Adrenal gland (tissue), 12 donors: Measurements from ENCODE around the gene UNC79. TPM values are rescaled to one million over a fixed set of nuclear protein-coding genes. Genes with fewer than 3 reads are reported as not detected.

ENCODE experiments used
- DNase-seq, 7 donors: peaks; one replicate each; pipeline ENCODE4 v3.0.0-alpha.2; 2019 to 2020
- H3K27ac ChIP-seq, 5 donors: fragments of 200-600 bp; sonication (generic) in 4 of 5; 1 replicate in 3 of 5; 2 replicates in 2 of 5; pipeline versions ENCODE4 v1.5.1 to v1.8.0; 2016 to 2020; ENCODE audit warnings: mild to moderate bottlenecking in 1 of 5
- H3K27me3 ChIP-seq: fragments of 200-600 bp; 2 replicates; pipeline ENCODE4 v1.8.0; 2021
- H3K36me3 ChIP-seq, 2 donors: fragments of 200-600 bp; replicated peaks in 1 of 2; 1 replicate in 1 of 2; 2 replicates in 1 of 2; pipeline versions ENCODE4 v1.5.1 to v1.8.0; 2018 to 2022
- H3K4me1 ChIP-seq, 2 donors: fragments of 200-600 bp; replicated peaks in 1 of 2; 1 replicate in 1 of 2; 2 replicates in 1 of 2; pipeline versions ENCODE4 v1.5.1 to v1.8.0; 2018 to 2021
- H3K4me3 ChIP-seq, 4 donors: fragments of 200-600 bp; sonication (generic) in 3 of 4; one replicate each; pipeline ENCODE4 v1.5.1; 2016 to 2018
- H3K9me3 ChIP-seq, 3 donors: fragments of 200-600 bp; sonication (generic) in 1 of 3; replicated peaks in 1 of 3; 1 replicate in 2 of 3; 2 replicates in 1 of 3; pipeline versions ENCODE4 v1.5.1 to v1.8.0; 2016 to 2021
- POLR2A ChIP-seq, 2 donors: fragments of 450-650 bp; IDR thresholded peaks; one replicate each; pipeline ENCODE4 v1.6.1; 2017; ENCODE audit warnings: antibody characterized with exemption in 2 of 2, mild to moderate bottlenecking in 2 of 2, moderate library complexity in 1 of 2
- WGBS, 4 donors: extraction: QIAGEN DNeasy Blood & Tissue Kit in 2 of 4; methylation state at CpG; one replicate each; pipeline versions ENCODE4 v1.1.5 to v1.1.7; 2013 to 2017; 5-methylcytosine and 5-hydroxymethylcytosine counted together
- intact Hi-C, 2 donors: fragments of 100-400 bp; cut with DNase I; formaldehyde crosslinking; loops; one replicate each; pipeline versions ENCODE4 v1.14.1 to v1.15.0; 2022 to 2023
- polyA plus RNA-seq, 3 donors: library from polyadenylated mRNA; stranded (reverse); fragments of 200-250 nt in 2 of 3; fragments of 350-450 nt in 1 of 3; fragmentation: Illumina TruSeq in 1 of 3; extraction: RNeasy Lipid Tissue Mini Kit (QIAGEN cat#74804) in 1 of 3; gene quantifications; one replicate each; pipeline ENCODE4 v1.2.3, GENCODE V29; 2013 to 2014
- total RNA-seq, 9 donors: library from RNA; depleted of rRNA in 4 of 9; stranded (reverse); fragments of >200 nt in 4 of 9; fragments of 120-200 nt in 1 of 9; fragmentation: NEBNext Ultra II Directional in 1 of 9; extraction: Animal tissue kit (Norgen Biotek cat#: 25700) in 1 of 9; gene quantifications; one replicate each; pipeline versions ENCODE4 v1.1.0 to v1.2.4, GENCODE V29; 2013 to 2023
- TF ChIP-seq, protein P1 (sequence below), 6 experiments: fragments of 450-650 bp in 4 of 6; fragments of 200-600 bp in 2 of 6; sonication (generic) in 1 of 6; IDR thresholded peaks; 1 replicate in 5 of 6; 2 replicates in 1 of 6; pipeline versions ENCODE4 v1.5.1 to v1.8.0; 2016 to 2021; ENCODE audit warnings: antibody characterized with exemption in 6 of 6, mild to moderate bottlenecking in 2 of 6, moderate library complexity in 1 of 6
- donor health status: healthy with polysubstance abuse.
- donor health status: Bipolar disorder and iron deficiency.
- donor health status: DM: yes; HTN: yes; CAD: no.
- donor health status: DM: no; HTN: no; CAD: no.
- donor health status: DM: no; HTN: no; CAD: no.
- donor health status: DM: yes; HTN: yes; CAD: no.

The UNC79 gene
- total and polyA plus RNA-seq, 12 donors = 0.09 to 4.3 (median 1.1) TPM

DNA sequence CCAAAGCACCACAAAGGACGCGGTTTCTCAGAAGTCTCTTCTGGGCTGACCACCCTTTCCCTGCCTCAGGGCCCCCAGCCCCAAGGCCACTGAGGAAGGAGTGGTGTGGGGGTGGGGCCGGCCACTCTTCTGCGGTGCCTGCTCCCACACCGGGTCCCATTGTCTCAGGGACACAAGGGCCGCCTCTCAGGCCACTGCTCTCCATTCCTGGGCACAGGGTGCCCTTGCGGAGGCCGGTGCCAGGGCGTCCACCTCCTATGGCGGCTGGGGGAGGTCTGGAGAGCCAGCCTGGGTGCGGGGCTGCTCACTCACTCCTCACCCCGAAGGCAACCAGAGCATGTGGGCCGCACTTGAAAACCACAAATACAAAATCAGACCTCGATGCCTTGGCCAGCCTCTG lies 313.4 kb downstream of the UNC79 start:
- 71 to 86% (median 82%) methylated on average over 5 to 14 of the region's 14 CpGs for WGBS, 4 donors
- no peak overlapping the region for H3K27ac ChIP-seq
- no peaks in the 10 kb centered on the region for H3K9me3 ChIP-seq
- H3K36me3 ChIP-seq = no peaks in the 10 kb centered on the region
- no peak for DNase-seq
- H3K27me3 ChIP-seq = peaks cover 3% of the 10 kb centered on the region
- intact Hi-C loops = no loop called here
- TF ChIP-seq, protein P1, sequence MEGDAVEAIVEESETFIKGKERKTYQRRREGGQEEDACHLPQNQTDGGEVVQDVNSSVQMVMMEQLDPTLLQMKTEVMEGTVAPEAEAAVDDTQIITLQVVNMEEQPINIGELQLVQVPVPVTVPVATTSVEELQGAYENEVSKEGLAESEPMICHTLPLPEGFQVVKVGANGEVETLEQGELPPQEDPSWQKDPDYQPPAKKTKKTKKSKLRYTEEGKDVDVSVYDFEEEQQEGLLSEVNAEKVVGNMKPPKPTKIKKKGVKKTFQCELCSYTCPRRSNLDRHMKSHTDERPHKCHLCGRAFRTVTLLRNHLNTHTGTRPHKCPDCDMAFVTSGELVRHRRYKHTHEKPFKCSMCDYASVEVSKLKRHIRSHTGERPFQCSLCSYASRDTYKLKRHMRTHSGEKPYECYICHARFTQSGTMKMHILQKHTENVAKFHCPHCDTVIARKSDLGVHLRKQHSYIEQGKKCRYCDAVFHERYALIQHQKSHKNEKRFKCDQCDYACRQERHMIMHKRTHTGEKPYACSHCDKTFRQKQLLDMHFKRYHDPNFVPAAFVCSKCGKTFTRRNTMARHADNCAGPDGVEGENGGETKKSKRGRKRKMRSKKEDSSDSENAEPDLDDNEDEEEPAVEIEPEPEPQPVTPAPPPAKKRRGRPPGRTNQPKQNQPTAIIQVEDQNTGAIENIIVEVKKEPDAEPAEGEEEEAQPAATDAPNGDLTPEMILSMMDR (IDR thresholded peaks at IDR 0.05) = no peak
- TF ChIP-seq POLR2A (IDR thresholded peaks at IDR 0.05) = no peak
- no peaks in the 10 kb centered on the region for H3K4me1 ChIP-seq
- H3K4me3 ChIP-seq = no peak overlapping the region

DNA sequence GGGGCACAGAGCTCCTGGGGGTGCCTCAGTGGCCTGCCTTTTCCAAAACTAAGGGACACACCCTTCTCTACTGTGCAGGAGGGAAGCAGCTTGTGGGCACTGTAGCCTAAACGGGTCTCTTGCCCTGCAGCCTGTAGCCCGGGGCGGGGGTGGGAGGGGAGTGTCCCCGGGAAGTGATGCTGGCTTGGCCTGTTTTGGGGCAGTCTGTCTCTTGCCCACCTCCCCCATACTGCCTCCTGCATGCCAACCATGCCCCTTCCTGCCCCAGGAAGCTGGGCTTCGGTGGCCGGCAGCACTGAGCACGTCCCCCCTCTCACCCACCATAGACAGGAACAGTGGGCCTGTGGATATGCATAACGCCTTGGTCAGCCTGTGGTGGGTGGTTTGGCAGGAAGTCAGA lies 314.1 kb downstream of the UNC79 start:
- Histone ChIP-seq H3K4me1 (no peaks in the 10 kb centered on the region), H3K36me3 (no peaks in the 10 kb centered on the region), H3K27me3 (peaks cover 3% of the 10 kb centered on the region), H3K27ac (no peak overlapping the region), H3K9me3 (no peaks in the 10 kb centered on the region), H3K4me3 (no peak overlapping the region)
- intact Hi-C loops = no loop called here
- no peak for TF ChIP-seq POLR2A (IDR thresholded peaks at IDR 0.05)
- TF ChIP-seq, protein P1 (IDR thresholded peaks at IDR 0.05) = no peak
- WGBS, 4 donors = 55 to 73% (median 68%) methylated on average over 4 to 8 of the region's 8 CpGs; no CpG with 5 or more reads in 1 of the 4 donors
- DNase-seq = no peak

- Histone ChIP-seq H3K27ac (no peak overlapping the region), H3K36me3 (no peaks in the 10 kb centered on the region), H3K9me3 (no peaks in the 10 kb centered on the region), H3K4me1 (no peaks in the 10 kb centered on the region), H3K4me3 (no peak overlapping the region), H3K27me3 (peaks cover 3% of the 10 kb centered on the region)
- no peak for TF ChIP-seq POLR2A (IDR thresholded peaks at IDR 0.05)
- TF ChIP-seq, protein P1 (IDR thresholded peaks at IDR 0.05) = no peak
- intact Hi-C loops = no loop called here
- DNase-seq = no peak
- 73 to 83% (median 82%) methylated on average over 7 to 13 of the region's 13 CpGs for WGBS, 4 donors
Measured at GRCh38 chr14:93745603-93746273, 315.0 kb downstream of the UNC79 start.

- TF ChIP-seq, protein P1 (IDR thresholded peaks at IDR 0.05) = no peak
- TF ChIP-seq POLR2A (IDR thresholded peaks at IDR 0.05) = no peak
- Histone ChIP-seq H3K4me1 (no peaks in the 10 kb centered on the region), H3K9me3 (no peaks in the 10 kb centered on the region), H3K27me3 (peaks cover 3% of the 10 kb centered on the region), H3K27ac (no peak overlapping the region), H3K4me3 (no peak overlapping the region), H3K36me3 (no peaks in the 10 kb centered on the region)
- intact Hi-C loops = no loop called here
- DNase-seq = no peak
- 82 to 87% (median 85%) methylated on average over 15 of the region's 15 CpGs for WGBS, 4 donors
Measured at GRCh38 chr14:93747102-93747501, 316.4 kb downstream of the UNC79 start.
